Measurements from ENCODE around the gene MAB21L3. TPM values are rescaled to one million over a fixed set of nuclear protein-coding genes. Genes with fewer than 3 reads are reported as not detected.

Gene MAB21L3
- total and polyA plus RNA-seq, 2 of the 13 experiments (the other 11 are each of a cell fraction or from before 2014, with no cell fraction given), result 0.55 to 4.1 TPM

GRCh38 chr1:116122955-116123757 is 12.0 kb downstream of the MAB21L3 start (continued):
- TF ChIP-seq ZNF503 (CRISPR knock-in tag; IDR thresholded peaks at IDR 0.05), result peak; percentile 69; the same call in 1 of the 2 replicates
- no peak for TF ChIP-seq ZNF274 (CRISPR knock-in tag; IDR thresholded peaks at IDR 0.05)
- peak; percentile 53 for TF ChIP-seq UBTF (CRISPR knock-in tag; IDR thresholded peaks at IDR 0.05)
- peak; percentile 86 for TF ChIP-seq PHF21A (CRISPR knock-in tag; IDR thresholded peaks at IDR 0.05)
- TF ChIP-seq ZMYM4 (CRISPR knock-in tag; IDR thresholded peaks at IDR 0.05), result peak; percentile 70; the same call in 1 of the 2 replicates
- TF ChIP-seq FOXP1 (IDR thresholded peaks at IDR 0.05), result no peak
- peak; percentile 81 for TF ChIP-seq FOXP1 (CRISPR knock-in tag; IDR thresholded peaks at IDR 0.05)
- no peak for TF ChIP-seq HDAC6 (IDR thresholded peaks at IDR 0.05; ENCODE audit: low read depth, low read length)
- TF ChIP-seq ZNF557 (CRISPR knock-in tag; IDR thresholded peaks at IDR 0.05), result peak; percentile 69; the same call in 1 of the 2 replicates
- TF ChIP-seq FOSL2 (CRISPR knock-in tag; IDR thresholded peaks at IDR 0.05), result peak; percentile 96
- TF ChIP-seq ZFP1 (CRISPR knock-in tag; IDR thresholded peaks at IDR 0.05), result 0 out of 2 replicates have a peak, but pooled peaks have one; percentile 46
- 0 out of 2 replicates have a peak, but pooled peaks have one; percentile 36 for TF ChIP-seq MYPOP (CRISPR knock-in tag; IDR thresholded peaks at IDR 0.05)
- no peak; the same call in 1 of the 2 replicates for TF ChIP-seq ZNF281 (CRISPR knock-in tag; IDR thresholded peaks at IDR 0.05; ENCODE audit: borderline replicate concordance)
- no peak for TF ChIP-seq ZNF597 (CRISPR knock-in tag; IDR thresholded peaks at IDR 0.05)
- no peak for TF ChIP-seq ZNF24 (IDR thresholded peaks at IDR 0.05)
- no peak for TF ChIP-seq ZFP41 (CRISPR knock-in tag; IDR thresholded peaks at IDR 0.05; ENCODE audit: borderline replicate concordance)
- TF ChIP-seq CBFB (CRISPR knock-in tag; IDR thresholded peaks at IDR 0.05), result no peak; the same call in 1 of the 2 replicates
- no peak for TF ChIP-seq ZSCAN30 (CRISPR knock-in tag; IDR thresholded peaks at IDR 0.05)
- no peak for TF ChIP-seq ZSCAN22 (CRISPR knock-in tag; IDR thresholded peaks at IDR 0.05)
- TF ChIP-seq ZNF614 (CRISPR knock-in tag; IDR thresholded peaks at IDR 0.05; ENCODE audit: borderline replicate concordance), result peak; percentile 72; the same call in 1 of the 2 replicates
- no peak for TF ChIP-seq NAIF1 (CRISPR knock-in tag; IDR thresholded peaks at IDR 0.05; ENCODE audit: borderline replicate concordance)
